ENCODE data around the gene PRDX5. TPM values are rescaled to one million over a fixed set of nuclear protein-coding genes. Genes with fewer than 3 reads are reported as not detected.

PRDX5 gene
- total and polyA plus RNA-seq, 2 experiments from 2014 or later = 212 to 312 TPM

GRCh38 chr11:64290352-64291261, 27.3 kb upstream of the PRDX5 start:
- peak overlapping the region; percentile 59 for H3K4me3 ChIP-seq
- H3K27ac Mint-ChIP-seq = no peak overlapping the region
- H3K9me3 Mint-ChIP-seq = no peaks in the 10 kb centered on the region; the same call in 1 of the 3 replicates
- peaks cover 78% of the 10 kb centered on the region for H3K27me3 ChIP-seq (ENCODE audit: insufficient read depth)
- H4K20me1 ChIP-seq (replicated peaks; ENCODE audit: insufficient read depth) = peaks cover 8% of the 10 kb centered on the region
- no peaks in the 10 kb centered on the region; the same call in 2 of the 3 replicates for H3K36me3 Mint-ChIP-seq (ENCODE audit: low read depth)
- TF ChIP-seq POLR2AphosphoS5 (IDR thresholded peaks at IDR 0.05; ENCODE audit: low read depth) (no peak), EZH2 (IDR thresholded peaks at IDR 0.05; ENCODE audit: low read depth, unreplicated experiment) (peak; percentile 24)
- no peak overlapping the region for H3K27ac ChIP-seq (ENCODE audit: low read depth)
- no peaks in the 10 kb centered on the region for H3K9me2 ChIP-seq (ENCODE audit: insufficient read depth)
- H3K27me3 Mint-ChIP-seq (ENCODE audit: insufficient read depth, low read depth, poor library complexity) = peaks cover 70% of the 10 kb centered on the region
- H3K4me1 Mint-ChIP-seq = peaks cover 11% of the 10 kb centered on the region
- H3F3A ChIP-seq (replicated peaks; ENCODE audit: low read depth) = peaks cover 7% of the 10 kb centered on the region; the same call in 1 of the 2 replicates
- H3K79me2 ChIP-seq (replicated peaks; ENCODE audit: insufficient read depth) = no peaks in the 10 kb centered on the region
- peaks cover 2% of the 10 kb centered on the region; the same call in 1 of the 2 replicates for H3K4me1 ChIP-seq (ENCODE audit: insufficient read depth)
- no peak overlapping the region for H2AFZ ChIP-seq
- H3K36me3 ChIP-seq (ENCODE audit: insufficient read depth) = no peaks in the 10 kb centered on the region
- DNase-seq (ENCODE audit: low spot score) = peak; percentile 44
- ATAC-seq = peak; percentile 16
- peak overlapping the region; percentile 78 for H3K4me2 ChIP-seq
- peak overlapping the region; percentile 69 for H3K4me3 Mint-ChIP-seq

DNA sequence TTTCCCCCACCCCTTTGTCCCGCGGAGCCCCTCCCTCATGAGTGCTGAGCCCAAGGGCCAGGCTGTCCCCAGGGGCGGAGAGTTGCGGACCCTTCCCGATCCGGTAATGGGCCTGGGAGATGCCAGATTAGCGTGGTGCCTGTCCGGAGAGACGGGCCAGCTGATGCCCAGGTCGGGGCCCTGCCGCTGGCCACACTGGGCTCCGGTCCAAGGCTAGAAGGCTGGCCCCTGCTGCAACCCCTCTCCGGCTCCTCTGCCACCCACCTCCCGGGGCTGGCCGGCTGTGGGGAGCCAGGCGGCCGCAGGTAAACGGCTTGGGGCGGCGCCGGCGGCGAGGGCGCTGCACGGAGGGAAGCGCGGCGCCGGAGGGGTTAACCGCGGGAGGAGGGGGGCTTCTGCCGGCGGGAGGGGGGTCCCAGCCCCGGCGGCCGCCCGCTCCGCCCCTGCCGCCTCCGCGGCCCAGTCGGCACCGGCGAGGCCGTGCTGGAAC, 26.6 kb upstream of the PRDX5 start, which contains the start of gene KCNK4:
Gene KCNK4 (plus strand): TSS at position 41 of the 490 bp plus-strand sequence. CDS start 1,717 bp downstream, outside the sequence.
- Histone ChIP-seq H3K4me3 (peak within 1 kb of the TSS; percentile 59), H4K20me1 (replicated peaks; ENCODE audit: insufficient read depth) (peaks cover 13% of the 10 kb centered on the region), H3F3A (replicated peaks; ENCODE audit: low read depth) (peaks cover 9% of the 10 kb centered on the region; the same call in 1 of the 2 replicates), H3K36me3 (ENCODE audit: insufficient read depth) (no peaks in the 10 kb centered on the region), H3K4me2 (peak within 1 kb of the TSS; percentile 78), H3K4me1 (ENCODE audit: insufficient read depth) (peaks cover 2% of the 10 kb centered on the region; the same call in 1 of the 2 replicates), H3K27me3 (ENCODE audit: insufficient read depth) (peaks cover 83% of the 10 kb centered on the region), H3K27ac (ENCODE audit: low read depth) (no peak within 1 kb of the TSS), H3K79me2 (replicated peaks; ENCODE audit: insufficient read depth) (no peaks in the 10 kb centered on the region), H3K9me2 (ENCODE audit: insufficient read depth) (no peaks in the 10 kb centered on the region), H2AFZ (no peak within 1 kb of the TSS)
- no peaks in the 10 kb centered on the region; the same call in 2 of the 3 replicates for H3K36me3 Mint-ChIP-seq (ENCODE audit: low read depth)
- peaks cover 9% of the 10 kb centered on the region for H3K4me1 Mint-ChIP-seq
- no peak within 1 kb of the TSS for H3K27ac Mint-ChIP-seq
- ATAC-seq (peak; percentile 57), DNase-seq (ENCODE audit: low spot score) (peak; percentile 54)
- peak within 1 kb of the TSS; percentile 69 for H3K4me3 Mint-ChIP-seq
- H3K9me3 Mint-ChIP-seq = no peaks in the 10 kb centered on the region; the same call in 1 of the 3 replicates
- H3K27me3 Mint-ChIP-seq (ENCODE audit: insufficient read depth, low read depth, poor library complexity) = peaks cover 74% of the 10 kb centered on the region
- no peak for TF ChIP-seq ZNF114 (CRISPR knock-in tag; IDR thresholded peaks at IDR 0.05)
- no peak for TF ChIP-seq JUNB (IDR thresholded peaks at IDR 0.05; ENCODE audit: unreplicated experiment)
- TF ChIP-seq, protein P1, sequence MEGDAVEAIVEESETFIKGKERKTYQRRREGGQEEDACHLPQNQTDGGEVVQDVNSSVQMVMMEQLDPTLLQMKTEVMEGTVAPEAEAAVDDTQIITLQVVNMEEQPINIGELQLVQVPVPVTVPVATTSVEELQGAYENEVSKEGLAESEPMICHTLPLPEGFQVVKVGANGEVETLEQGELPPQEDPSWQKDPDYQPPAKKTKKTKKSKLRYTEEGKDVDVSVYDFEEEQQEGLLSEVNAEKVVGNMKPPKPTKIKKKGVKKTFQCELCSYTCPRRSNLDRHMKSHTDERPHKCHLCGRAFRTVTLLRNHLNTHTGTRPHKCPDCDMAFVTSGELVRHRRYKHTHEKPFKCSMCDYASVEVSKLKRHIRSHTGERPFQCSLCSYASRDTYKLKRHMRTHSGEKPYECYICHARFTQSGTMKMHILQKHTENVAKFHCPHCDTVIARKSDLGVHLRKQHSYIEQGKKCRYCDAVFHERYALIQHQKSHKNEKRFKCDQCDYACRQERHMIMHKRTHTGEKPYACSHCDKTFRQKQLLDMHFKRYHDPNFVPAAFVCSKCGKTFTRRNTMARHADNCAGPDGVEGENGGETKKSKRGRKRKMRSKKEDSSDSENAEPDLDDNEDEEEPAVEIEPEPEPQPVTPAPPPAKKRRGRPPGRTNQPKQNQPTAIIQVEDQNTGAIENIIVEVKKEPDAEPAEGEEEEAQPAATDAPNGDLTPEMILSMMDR (conservative IDR thresholded peaks at IDR 0.05; ENCODE audit: low read depth in 2 of 2) = no peak
- TF ChIP-seq CREB1 (CRISPR knock-in tag; IDR thresholded peaks at IDR 0.05; ENCODE audit: low read depth) = no peak
- TF ChIP-seq EZH2 (IDR thresholded peaks at IDR 0.05; ENCODE audit: low read depth, unreplicated experiment) = peak; percentile 87
- TF ChIP-seq POLR2AphosphoS5 (IDR thresholded peaks at IDR 0.05; ENCODE audit: low read depth) = no peak
- TF ChIP-seq ZNF331 (CRISPR knock-in tag; IDR thresholded peaks at IDR 0.05; ENCODE audit: low read depth) = no peak
- no peak for TF ChIP-seq NANOG (IDR thresholded peaks at IDR 0.05; ENCODE audit: borderline replicate concordance)
- TF ChIP-seq, protein P2, sequence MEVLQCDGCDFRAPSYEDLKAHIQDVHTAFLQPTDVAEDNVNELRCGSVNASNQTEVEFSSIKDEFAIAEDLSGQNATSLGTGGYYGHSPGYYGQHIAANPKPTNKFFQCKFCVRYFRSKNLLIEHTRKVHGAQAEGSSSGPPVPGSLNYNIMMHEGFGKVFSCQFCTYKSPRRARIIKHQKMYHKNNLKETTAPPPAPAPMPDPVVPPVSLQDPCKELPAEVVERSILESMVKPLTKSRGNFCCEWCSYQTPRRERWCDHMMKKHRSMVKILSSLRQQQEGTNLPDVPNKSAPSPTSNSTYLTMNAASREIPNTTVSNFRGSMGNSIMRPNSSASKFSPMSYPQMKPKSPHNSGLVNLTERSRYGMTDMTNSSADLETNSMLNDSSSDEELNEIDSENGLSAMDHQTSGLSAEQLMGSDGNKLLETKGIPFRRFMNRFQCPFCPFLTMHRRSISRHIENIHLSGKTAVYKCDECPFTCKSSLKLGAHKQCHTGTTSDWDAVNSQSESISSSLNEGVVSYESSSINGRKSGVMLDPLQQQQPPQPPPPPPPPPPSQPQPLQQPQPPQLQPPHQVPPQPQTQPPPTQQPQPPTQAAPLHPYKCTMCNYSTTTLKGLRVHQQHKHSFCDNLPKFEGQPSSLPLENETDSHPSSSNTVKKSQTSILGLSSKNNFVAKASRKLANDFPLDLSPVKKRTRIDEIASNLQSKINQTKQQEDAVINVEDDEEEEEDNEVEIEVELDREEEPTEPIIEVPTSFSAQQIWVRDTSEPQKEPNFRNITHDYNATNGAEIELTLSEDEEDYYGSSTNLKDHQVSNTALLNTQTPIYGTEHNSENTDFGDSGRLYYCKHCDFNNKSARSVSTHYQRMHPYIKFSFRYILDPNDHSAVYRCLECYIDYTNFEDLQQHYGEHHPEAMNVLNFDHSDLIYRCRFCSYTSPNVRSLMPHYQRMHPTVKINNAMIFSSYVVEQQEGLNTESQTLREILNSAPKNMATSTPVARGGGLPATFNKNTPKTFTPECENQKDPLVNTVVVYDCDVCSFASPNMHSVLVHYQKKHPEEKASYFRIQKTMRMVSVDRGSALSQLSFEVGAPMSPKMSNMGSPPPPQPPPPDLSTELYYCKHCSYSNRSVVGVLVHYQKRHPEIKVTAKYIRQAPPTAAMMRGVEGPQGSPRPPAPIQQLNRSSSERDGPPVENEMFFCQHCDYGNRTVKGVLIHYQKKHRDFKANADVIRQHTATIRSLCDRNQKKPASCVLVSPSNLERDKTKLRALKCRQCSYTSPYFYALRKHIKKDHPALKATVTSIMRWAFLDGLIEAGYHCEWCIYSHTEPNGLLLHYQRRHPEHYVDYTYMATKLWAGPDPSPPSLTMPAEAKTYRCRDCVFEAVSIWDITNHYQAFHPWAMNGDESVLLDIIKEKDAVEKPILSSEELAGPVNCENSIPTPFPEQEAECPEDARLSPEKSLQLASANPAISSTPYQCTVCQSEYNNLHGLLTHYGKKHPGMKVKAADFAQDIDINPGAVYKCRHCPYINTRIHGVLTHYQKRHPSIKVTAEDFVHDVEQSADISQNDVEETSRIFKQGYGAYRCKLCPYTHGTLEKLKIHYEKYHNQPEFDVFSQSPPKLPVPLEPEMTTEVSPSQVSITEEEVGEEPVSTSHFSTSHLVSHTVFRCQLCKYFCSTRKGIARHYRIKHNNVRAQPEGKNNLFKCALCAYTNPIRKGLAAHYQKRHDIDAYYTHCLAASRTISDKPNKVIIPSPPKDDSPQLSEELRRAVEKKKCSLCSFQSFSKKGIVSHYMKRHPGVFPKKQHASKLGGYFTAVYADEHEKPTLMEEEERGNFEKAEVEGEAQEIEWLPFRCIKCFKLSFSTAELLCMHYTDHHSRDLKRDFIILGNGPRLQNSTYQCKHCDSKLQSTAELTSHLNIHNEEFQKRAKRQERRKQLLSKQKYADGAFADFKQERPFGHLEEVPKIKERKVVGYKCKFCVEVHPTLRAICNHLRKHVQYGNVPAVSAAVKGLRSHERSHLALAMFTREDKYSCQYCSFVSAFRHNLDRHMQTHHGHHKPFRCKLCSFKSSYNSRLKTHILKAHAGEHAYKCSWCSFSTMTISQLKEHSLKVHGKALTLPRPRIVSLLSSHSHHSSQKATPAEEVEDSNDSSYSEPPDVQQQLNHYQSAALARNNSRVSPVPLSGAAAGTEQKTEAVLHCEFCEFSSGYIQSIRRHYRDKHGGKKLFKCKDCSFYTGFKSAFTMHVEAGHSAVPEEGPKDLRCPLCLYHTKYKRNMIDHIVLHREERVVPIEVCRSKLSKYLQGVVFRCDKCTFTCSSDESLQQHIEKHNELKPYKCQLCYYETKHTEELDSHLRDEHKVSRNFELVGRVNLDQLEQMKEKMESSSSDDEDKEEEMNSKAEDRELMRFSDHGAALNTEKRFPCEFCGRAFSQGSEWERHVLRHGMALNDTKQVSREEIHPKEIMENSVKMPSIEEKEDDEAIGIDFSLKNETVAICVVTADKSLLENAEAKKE (CRISPR knock-in tag; IDR thresholded peaks at IDR 0.05) = no peak
- TF ChIP-seq ETS1 (IDR thresholded peaks at IDR 0.05) = no peak
